Hippocampal formation (tissue), 2 donors: ENCODE measurements around the gene ZNF728.
A peak's percentile ranks its signal among the peaks of the same experiment; 100 is the strongest.
"Not testable (repeated sequence)": the region's sequence is repeated elsewhere in the genome, so short reads cannot be mapped to it uniquely, and the experiment has no call there.

Source experiments
- DNase-seq, 2 donors: peaks; one replicate each; lab custom pipeline; 2025; lab: John Stamatoyannopoulos, UW

Gene ZNF728

GRCh38 chr19:23002690-23003422 lies at the start of gene ZNF728:
Gene ZNF728, minus strand, starts transcription at chr19:23003176. Its CDS starts 146 bp downstream, at chr19:23003030.
- DNase-seq = peak; percentile 0 to 4

GRCh38 chr19:23052349-23052748 lies 49.4 kb upstream of the ZNF728 start:
- DNase-seq = no peak

- no peak for DNase-seq
These were observed 46.3 kb upstream of the ZNF728 start for GRCh38 chr19:23049256-23049655.

- no peak for DNase-seq
These were observed 43.8 kb upstream of the ZNF728 start for GRCh38 chr19:23046743-23047142.

GRCh38 chr19:23033721-23034120 lies 30.7 kb upstream of the ZNF728 start:
- DNase-seq = no peak

GRCh38 chr19:23015660-23016059 lies 12.7 kb upstream of the ZNF728 start:
- no peak for DNase-seq

- not testable (repeated sequence) for DNase-seq
These were observed 8.0 kb downstream of the ZNF728 start for GRCh38 chr19:22994957-22995356.

- DNase-seq = no peak
These were observed 26.7 kb downstream of the ZNF728 start for GRCh38 chr19:22976248-22976647.

- DNase-seq = not testable (repeated sequence)
These were observed 27.3 kb downstream of the ZNF728 start for GRCh38 chr19:22975546-22976136.

- DNase-seq = no peak
These were observed 57.4 kb downstream of the ZNF728 start for GRCh38 chr19:22945560-22945959.

GRCh38 chr19:22935151-22935550 lies 67.8 kb downstream of the ZNF728 start:
- DNase-seq = no peak

- not testable (repeated sequence) for DNase-seq
These were observed 75.4 kb downstream of the ZNF728 start for GRCh38 chr19:22927576-22927975.

- not testable (repeated sequence) for DNase-seq
These were observed 77.8 kb downstream of the ZNF728 start for GRCh38 chr19:22925181-22925580.
